NAMALWA (cell line): ENCODE data around the gene ITPRIP.

Experiments
- DNase-seq: peaks from one replicate; pipeline ENCODE4 v3.0.0-alpha.2; 2015; ENCODE audit warnings: low spot score

ITPRIP gene

GRCh38 chr10:104340641-104341040, 2.4 kb upstream of the ITPRIP start:
- DNase-seq, result no peak

DNA sequence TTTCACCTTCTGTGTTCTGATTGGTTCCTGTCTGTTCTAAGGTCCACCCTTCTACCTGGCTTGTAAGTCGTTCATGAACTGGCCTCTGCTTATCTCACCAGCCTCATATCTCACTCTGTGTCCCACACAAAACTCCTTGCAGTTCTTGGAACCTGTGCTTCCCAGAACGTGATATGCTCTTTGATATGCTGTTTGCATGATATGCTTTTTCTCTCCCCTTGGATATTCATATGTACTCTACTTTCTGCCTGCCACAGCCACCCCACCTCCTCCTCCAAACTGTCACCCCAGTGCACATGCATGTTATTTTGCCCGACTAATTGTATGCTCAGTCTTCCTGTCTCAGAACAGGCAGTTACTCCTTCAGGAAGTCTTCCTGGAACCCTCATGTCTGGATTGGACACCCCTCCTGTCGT, 1.9 kb upstream of the ITPRIP start:
- DNase-seq, result no peak

DNA sequence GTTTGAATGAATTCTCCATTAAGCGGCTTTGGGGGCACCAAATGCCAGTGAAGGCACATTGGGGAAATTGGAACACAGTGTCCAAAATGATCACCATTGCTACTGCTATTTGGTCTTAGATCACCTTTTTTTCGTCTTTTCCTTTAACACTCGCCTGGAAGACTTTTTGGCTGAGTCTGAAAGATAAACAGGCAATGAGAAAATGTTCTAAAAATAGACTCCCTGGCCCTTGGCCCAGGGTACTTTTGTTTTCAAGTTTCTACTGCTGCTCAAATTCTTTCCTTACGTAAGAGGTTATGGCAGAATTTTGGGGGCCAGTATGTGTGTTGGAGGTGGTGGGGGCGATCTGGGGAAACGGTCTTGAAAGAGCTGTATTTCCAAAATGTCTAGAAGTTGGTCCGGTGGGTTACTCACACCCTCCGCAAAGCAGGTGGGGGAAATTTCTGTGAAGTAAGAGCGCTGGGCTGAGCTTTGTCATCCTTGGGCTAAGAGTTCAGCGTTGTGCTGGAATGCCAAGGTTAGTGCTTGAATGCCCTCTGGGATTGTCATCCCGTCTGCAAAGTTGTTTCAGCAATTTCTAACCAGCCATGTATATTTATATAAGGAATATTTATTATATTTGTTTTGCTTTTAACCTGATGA, 1.3 kb upstream of the ITPRIP start:
- peak; percentile 17 for DNase-seq

DNA sequence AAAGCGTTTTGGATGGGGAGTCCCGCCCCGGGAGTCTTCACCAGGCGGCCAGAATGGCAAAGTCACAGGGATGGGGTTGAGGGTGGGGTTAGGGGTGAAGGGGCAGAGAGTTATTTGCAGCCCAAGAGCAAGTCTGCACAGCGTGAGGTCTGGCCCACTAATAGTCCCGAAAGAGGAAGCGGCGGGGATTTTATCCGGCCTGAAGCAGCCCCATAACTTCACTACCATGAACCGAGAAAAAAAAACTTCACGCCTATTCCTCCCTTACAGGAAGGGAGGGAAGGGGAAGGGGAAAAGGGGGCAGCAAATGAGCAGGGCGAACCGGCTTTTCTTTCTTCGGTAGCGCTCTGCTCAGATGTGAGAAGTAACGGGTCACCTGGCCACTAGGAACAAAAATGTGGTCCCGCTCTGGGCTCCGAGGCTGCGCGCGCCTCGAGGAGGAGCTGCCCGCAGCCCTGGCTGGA, 712 bp downstream of the ITPRIP start:
- DNase-seq, result peak; percentile 76

GRCh38 chr10:104336821-104337467, 1.3 kb downstream of the ITPRIP start:
- peak; percentile 58 for DNase-seq

DNA sequence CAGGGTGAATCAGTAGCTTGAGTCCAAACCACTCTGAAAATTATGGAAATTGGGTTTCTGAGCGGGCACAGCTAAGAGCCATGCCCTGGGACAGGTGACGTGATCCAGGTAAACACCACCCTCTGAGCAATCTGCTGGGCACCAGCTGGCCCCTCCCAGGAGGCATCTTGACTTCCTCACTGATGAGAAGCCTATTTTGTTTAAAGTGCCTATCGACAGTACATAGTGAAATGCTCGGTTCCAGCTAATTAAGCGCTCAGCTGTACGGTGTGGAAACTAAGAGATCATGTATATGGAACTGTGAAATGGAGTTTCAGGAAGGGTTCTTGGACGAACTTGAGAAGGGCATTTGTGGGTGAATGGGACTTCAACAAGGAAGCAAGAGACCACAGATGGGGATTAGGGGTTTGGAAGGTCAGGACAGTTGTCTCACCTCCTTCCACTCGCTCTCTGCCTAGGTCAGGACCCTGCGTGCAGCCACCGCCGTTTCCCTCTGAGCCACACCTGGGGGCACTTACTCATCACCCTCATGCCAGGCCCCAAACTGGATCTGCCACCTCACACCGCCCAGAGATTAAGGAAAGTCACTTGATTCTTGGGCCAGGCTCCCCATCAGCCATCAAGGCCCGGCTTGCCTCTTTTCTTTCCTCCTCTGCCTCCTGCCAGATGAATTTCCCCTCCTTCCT, 3.2 kb downstream of the ITPRIP start:
- DNase-seq, result no peak

DNA sequence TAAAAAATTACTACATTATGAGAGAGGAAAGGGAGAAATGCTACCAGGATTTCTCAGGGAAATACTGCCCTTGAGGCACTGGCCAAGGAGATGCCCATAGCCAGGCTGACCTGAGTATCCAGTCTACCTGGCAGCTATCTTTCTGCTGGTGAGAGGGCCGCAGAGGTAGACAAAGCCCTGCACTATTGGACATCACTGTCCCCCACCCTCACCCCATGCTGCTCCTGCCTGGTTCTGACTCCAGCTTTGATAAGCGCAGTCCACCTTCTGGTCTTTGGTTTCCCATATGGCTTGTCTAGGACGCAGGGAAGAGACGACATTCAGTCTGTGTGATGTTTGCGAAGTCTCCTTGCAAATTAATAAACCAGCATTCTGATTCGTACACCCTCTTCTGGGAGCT, 3.7 kb downstream of the ITPRIP start:
- no peak for DNase-seq

DNA sequence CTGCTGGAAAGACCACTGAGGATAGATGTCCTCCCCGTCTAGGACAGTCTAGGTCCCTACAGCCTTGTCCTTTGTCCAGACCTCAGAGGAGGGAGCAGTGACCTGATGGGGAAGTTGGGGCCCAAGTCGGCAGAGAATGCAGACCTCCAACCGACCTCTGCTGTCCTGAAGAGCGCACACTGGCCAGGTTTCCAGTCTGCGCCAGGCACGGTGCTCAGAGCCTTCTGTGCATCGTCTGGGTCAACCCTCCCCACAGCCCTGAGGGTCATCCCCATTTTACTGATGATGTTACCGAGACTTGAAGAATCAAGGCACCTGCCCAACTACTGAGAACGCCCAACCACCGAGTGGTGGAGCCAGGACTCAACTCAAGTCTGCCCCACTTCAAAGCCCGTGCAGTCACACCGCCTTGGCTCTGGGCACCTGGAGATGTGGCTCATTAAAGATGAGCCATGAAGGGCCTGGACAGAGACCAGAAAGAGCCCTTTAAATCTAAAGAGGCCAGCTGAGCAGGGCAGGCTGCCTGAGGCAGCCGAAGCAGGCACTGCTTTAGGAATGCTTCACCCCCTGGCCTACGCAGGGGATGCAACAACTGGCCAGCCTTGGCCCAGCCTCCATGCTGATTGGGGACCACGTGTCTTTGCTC, 4.4 kb downstream of the ITPRIP start:
- no peak for DNase-seq

DNA sequence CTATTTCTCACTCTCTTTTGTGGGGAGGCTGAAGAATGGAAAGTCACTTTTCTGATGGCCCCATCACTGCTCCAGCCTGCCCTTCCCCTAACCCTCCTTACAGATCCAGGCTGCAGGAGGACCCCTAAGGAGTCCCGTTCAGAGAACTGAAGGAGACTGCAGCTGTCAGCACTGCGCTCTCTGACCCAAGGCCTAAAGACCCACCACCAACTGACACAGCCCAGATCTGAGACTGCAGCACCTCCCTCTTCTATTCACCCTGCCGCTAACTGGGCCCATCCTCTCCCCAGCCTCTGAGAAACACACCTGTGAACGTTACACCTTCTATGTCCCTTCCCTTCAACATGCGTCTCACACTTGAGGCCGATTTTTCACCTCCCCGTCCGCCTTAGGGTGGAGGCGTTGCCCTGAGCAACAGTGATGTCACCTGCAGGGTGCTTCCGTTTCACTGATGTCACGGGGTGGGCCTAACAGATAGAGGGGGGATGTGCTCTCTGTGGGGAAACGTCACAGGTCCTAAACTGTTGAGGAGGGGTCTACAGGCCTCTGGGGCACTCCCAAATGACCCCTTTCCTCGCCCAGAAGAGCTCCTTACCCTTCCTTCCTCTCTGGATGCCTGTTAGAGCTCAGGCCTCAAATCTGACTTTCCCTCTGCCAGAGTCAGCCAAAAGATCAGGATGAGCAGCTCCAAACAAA, 5.1 kb downstream of the ITPRIP start:
- DNase-seq, result no peak

DNA sequence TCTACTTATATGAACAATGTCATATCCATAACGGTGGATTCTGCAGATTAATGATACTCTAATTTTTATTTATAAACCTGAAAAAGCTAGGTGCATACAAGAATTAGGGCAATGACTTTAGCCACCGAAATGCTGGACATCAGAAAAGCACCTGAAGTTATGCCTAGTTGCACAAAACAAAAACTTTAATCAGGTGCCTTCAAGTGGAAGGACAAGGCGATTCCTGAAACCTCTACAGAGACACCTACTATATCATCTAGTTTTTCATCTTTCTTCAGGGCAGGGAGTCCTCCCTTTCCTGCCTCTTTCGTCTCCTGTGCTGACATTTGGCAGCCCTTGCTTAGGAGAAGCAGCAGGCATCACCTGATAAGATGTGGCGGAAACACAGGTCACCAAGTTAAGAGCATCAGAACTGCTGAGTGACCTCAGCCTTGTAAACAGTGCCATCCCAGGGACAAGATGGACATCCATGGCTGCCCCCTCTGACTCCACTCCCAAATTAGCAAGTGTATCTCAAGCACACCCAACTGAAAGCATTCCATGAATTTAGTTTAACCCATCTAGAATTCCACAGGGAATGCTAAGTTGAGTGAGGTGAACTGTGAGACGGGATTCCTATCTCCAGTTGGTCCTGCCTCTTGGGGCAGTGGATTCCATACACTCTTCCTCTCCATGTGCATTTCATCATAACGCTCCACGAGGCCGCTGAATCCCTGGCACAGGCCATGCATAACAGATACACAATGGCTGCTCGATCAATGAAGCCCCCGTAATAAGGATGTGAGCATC, 5.8 kb downstream of the ITPRIP start:
- DNase-seq, result no peak

DNA sequence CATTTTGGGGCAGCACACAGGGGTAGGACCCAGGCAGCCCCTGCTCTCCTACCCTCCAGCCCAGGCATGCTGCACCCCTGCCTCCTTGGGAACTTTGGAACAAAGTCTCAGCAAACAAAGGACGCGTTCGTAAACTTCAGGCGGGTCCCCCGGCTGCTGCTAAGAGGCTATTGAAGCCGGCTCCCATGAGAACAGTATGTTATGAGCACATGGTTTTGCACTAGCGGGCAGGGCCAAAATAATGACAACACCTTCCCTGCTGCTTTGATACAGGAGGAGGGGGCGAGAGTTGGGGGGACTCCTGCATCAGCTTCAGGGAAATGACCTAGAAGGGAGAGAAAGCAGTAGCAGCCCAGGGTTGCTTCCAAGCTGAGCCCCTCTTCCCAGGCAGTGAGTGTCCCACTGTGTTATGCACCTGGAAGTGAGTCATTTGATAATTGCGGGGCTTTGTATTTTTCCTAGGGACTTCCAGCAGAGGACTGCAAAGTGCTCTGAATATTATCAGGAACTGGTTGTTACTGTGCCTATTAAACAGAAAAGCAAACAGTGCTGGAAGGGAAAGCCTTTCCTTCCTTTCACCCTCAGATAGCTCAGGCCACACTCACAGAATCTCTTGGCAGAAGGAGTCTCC, 6.9 kb downstream of the ITPRIP start:
- no peak for DNase-seq

GRCh38 chr10:104330168-104331110, 7.8 kb downstream of the ITPRIP start:
- no peak for DNase-seq

GRCh38 chr10:104329735-104330134, 8.5 kb downstream of the ITPRIP start:
- DNase-seq, result no peak

DNA sequence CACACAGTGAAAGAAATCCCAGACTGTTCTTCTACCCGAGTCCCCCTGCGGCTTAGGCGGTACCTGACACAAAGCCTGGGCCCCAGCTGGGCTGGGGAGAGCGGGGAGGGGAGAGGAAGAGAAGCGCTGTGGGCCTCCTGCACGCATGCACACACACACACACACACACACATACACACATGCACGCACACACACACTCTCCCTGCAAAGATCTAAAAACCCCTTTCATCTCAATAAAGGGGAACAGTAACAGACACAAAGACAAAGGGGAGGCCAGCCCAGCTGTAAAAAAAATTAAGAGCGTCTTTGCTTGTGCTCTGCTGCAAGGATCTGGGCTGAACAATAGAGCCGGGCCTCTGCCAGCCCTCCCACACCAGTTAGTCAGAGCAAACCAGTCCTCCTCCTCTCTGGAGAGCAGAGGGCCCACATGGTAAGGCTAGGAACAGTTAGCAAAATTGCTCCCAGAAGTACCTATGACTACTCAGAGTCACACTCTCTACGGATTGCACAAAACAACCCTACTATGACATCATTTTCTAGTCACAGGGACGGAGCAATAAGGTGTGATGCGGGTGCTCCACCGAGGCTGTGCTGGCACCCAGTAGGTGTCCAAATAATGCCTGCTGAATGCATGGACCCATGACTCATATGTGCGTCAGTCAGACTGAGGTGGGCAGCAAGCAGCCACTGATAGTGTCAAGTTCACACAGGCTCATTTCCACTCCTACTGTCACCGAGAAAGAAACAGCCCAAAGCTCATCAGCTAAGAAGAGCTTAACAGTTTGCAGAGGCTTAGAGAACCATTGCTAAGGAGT, 9.2 kb downstream of the ITPRIP start:
- DNase-seq, result peak; percentile 23

DNA sequence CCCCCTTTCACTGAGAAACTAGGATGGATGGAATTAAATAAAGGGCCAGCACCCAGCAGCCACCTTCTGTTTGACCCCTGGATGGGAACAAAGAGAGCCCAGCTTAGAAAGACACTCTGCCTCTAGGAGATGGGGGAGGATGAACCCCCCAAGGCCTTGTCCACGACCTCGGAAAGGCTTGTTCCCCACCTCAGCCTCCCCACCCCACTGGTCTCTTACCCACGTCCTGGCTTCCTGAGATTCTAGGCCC, 9.7 kb downstream of the ITPRIP start:
- no peak for DNase-seq

DNA sequence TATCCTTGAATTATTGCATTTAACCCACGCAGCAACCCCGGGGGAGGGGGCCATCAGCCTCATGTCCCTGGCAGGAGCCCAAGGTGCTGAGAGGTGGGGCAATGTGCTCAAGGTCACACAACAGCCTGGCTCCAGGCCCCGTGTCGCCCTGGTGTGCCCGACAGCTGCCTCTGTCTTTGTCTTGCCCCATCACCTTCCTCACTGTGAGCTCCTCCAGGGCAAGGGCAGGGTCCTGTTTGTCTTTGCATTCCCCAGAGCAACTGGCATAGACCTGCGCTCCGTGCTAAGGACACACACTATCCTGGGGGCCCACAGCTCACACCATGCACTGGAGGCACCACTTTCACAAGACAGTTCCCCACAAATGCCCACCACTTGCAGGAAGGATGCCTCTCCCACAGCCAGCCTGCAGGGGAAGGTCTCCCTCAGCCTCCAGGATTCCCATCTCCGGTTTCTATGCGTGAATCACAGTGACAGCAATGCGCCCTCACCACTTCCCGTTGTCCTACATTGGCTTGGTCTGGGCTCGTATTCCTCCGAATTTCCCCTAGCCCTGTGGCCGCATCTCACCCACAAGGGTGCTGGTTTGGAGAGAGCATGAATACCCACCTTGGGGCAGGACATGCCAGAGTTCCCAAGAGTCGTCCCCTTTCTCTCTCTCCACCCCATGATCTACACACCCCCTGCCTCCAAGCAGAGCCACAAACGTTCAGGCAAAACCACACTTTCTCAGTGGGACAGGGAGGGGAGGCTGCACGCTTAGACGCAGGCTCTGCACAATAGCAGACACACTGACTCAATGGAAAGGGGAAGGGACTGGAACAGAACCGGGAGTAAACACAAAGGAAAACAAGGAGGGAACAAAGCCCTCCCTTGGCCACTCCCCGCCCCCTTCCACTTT, 10.3 kb downstream of the ITPRIP start:
- DNase-seq, result no peak

DNA sequence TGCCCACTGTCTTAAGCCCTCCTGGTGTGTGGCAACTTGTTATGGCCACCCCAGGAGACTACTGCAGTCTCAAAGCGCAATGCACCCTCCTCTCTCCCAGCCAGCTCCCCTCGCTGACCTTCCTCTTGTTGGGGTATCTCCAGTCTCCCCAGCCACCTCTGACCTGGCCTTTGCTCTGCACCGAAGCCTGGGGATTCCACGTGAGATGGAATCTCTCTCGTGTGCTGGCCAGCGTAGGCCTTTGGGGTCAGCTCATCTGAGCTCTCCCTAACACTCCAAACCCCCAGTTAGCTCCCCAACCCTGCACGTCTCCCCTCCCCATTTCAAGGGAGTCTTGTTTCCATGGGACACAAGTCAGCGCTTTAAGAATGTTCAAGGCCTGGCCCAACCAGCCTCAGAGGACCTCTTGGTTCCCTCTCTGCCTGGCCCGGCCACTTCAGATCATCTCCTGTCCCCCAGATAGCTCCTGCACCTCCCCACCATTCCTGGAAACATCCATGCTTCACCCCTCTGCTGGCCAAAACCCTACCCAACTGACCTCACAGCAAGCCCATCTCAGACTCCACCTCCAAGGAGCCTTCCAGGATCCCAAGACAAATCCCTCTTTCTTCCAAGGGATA, 11.2 kb downstream of the ITPRIP start:
- DNase-seq, result no peak
